Measurements from ENCODE around the gene ZFYVE16. TPM values are rescaled to one million over a fixed set of nuclear protein-coding genes. Genes with fewer than 3 reads are reported as not detected.

The ZFYVE16 gene
- total RNA-seq, 1 donor from 2014 or later = 56.3 TPM

GRCh38 chr5:80370390-80370789 is 37.5 kb upstream of the ZFYVE16 start:
- H3K27me3 Mint-ChIP-seq (ENCODE audit: low read depth) = peaks cover 7% of the 10 kb centered on the region
- H3K4me1 Mint-ChIP-seq (ENCODE audit: low read depth) = no peaks in the 10 kb centered on the region
- H3K36me3 Mint-ChIP-seq (ENCODE audit: low read depth) = peaks cover 2% of the 10 kb centered on the region
- no peak for DNase-seq (ENCODE audit: low spot score)
- no peak for TF ChIP-seq CTCF (IDR thresholded peaks at IDR 0.05)
- H3K4me3 Mint-ChIP-seq (ENCODE audit: unreplicated experiment) = no peak overlapping the region
- peaks cover 5% of the 10 kb centered on the region for H3K9me3 Mint-ChIP-seq (ENCODE audit: low read depth)
- no peak overlapping the region for H3K27ac Mint-ChIP-seq (ENCODE audit: unreplicated experiment)

GRCh38 chr5:80372780-80373179 is 35.1 kb upstream of the ZFYVE16 start:
- Mint-ChIP-seq H3K9me3 (ENCODE audit: low read depth) (peaks cover 5% of the 10 kb centered on the region), H3K36me3 (ENCODE audit: low read depth) (peaks cover 2% of the 10 kb centered on the region), H3K4me3 (ENCODE audit: unreplicated experiment) (no peak overlapping the region), H3K27ac (ENCODE audit: unreplicated experiment) (no peak overlapping the region), H3K4me1 (ENCODE audit: low read depth) (no peaks in the 10 kb centered on the region), H3K27me3 (ENCODE audit: low read depth) (peaks cover 11% of the 10 kb centered on the region)
- DNase-seq (ENCODE audit: low spot score) = no peak
- TF ChIP-seq CTCF (IDR thresholded peaks at IDR 0.05) = no peak

DNA sequence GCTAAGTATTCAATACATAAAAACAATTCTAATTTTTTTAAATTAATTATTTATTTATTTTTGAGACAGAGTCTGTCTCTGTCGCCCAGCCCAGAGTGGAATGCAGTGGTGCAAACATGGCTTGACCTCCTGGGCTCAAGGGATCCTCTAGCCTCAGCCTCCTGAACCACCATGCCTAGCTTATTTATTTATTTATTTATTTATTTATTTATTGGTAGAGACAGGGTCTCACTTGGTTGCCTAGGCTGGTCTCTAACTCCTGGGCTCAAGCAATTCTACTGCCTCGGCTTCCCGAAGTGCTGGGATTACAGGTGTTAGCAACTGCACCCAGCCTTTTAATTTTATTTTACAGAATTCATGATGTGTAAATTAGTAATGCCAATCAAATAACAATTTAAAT is 33.7 kb upstream of the ZFYVE16 start:
- Mint-ChIP-seq H3K27ac (ENCODE audit: unreplicated experiment) (no peak overlapping the region), H3K4me1 (ENCODE audit: low read depth) (no peaks in the 10 kb centered on the region), H3K36me3 (ENCODE audit: low read depth) (peaks cover 2% of the 10 kb centered on the region), H3K27me3 (ENCODE audit: low read depth) (peaks cover 11% of the 10 kb centered on the region), H3K9me3 (ENCODE audit: low read depth) (peaks cover 5% of the 10 kb centered on the region), H3K4me3 (ENCODE audit: unreplicated experiment) (no peak overlapping the region)
- no peak for TF ChIP-seq CTCF (IDR thresholded peaks at IDR 0.05)
- DNase-seq (ENCODE audit: low spot score) = no peak

- H3K27ac Mint-ChIP-seq (ENCODE audit: unreplicated experiment) = no peak overlapping the region
- no peak overlapping the region for H3K4me3 Mint-ChIP-seq (ENCODE audit: unreplicated experiment)
- no peaks in the 10 kb centered on the region for H3K4me1 Mint-ChIP-seq (ENCODE audit: low read depth)
- DNase-seq (ENCODE audit: low spot score) = no peak
- peaks cover 5% of the 10 kb centered on the region for H3K9me3 Mint-ChIP-seq (ENCODE audit: low read depth)
- no peaks in the 10 kb centered on the region for H3K36me3 Mint-ChIP-seq (ENCODE audit: low read depth)
- peaks cover 4% of the 10 kb centered on the region for H3K27me3 Mint-ChIP-seq (ENCODE audit: low read depth)
- TF ChIP-seq CTCF (IDR thresholded peaks at IDR 0.05) = no peak
Observed at GRCh38 chr5:80376557-80376956, 31.3 kb upstream of the ZFYVE16 start.

GRCh38 chr5:80382488-80382887 is 25.4 kb upstream of the ZFYVE16 start:
- no peaks in the 10 kb centered on the region for H3K36me3 Mint-ChIP-seq (ENCODE audit: low read depth)
- TF ChIP-seq CTCF (IDR thresholded peaks at IDR 0.05) = no peak
- H3K27me3 Mint-ChIP-seq (ENCODE audit: low read depth) = no peaks in the 10 kb centered on the region
- no peak for DNase-seq (ENCODE audit: low spot score)
- H3K9me3 Mint-ChIP-seq (ENCODE audit: low read depth) = no peaks in the 10 kb centered on the region
- H3K4me1 Mint-ChIP-seq (ENCODE audit: low read depth) = no peaks in the 10 kb centered on the region
- no peak overlapping the region for H3K27ac Mint-ChIP-seq (ENCODE audit: unreplicated experiment)
- no peak overlapping the region for H3K4me3 Mint-ChIP-seq (ENCODE audit: unreplicated experiment)

All from chondrocyte (in vitro differentiated cells).